Melanocyte of skin (primary cell): ENCODE data around the gene HDGFL3. TPM values are rescaled to one million over a fixed set of nuclear protein-coding genes. Genes with fewer than 3 reads are reported as not detected.

Source experiments
- total RNA-seq, 2 donors: library from RNA; depleted of rRNA; stranded (reverse); fragments of >200 nt; gene quantifications; 2 replicates each; pipeline ENCODE4 v1.2.3, GENCODE V29; 2012

Gene HDGFL3
- total RNA-seq = 10 to 100 TPM; 20.0 to 27.5 TPM

DNA sequence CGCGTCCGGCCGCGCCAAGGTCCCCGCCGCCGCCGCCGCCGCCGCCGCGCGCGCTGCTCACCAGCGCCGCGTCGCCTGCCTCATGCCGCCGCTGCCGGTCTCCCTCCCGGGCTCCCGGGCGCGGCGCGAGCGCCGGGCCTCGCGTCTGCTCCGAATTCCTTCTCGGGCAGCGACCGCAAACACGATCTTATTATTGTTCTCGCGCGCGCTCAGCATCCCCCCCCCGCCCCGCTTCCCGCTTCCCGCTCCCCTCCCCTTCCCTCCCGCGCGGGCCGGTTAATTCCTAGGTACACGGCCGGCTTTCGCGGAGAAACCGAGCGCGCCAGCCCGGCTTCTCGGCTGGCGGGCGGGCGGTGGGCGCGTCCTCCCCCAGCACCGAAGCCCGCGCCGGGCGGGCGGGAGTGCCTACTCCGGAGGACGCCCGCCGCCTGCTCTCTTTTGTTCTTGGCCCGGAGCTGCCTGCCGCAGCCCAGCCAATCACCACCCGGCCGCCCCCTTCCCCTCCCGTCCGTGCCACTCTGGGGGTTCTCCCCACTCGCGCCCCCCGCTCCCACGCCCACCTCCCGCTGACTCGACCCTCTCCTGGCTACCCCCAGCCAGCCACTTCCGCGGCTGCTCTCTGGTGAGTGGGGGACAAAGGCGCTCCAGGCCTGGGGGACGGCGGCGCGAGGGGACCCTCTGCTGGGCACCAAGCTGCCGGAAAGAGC, at the start of gene HDGFL3:
Gene HDGFL3, minus strand, starts transcription at position 164 of the 707 bp plus-strand sequence. CDS start 409 bp downstream, outside the sequence.

DNA sequence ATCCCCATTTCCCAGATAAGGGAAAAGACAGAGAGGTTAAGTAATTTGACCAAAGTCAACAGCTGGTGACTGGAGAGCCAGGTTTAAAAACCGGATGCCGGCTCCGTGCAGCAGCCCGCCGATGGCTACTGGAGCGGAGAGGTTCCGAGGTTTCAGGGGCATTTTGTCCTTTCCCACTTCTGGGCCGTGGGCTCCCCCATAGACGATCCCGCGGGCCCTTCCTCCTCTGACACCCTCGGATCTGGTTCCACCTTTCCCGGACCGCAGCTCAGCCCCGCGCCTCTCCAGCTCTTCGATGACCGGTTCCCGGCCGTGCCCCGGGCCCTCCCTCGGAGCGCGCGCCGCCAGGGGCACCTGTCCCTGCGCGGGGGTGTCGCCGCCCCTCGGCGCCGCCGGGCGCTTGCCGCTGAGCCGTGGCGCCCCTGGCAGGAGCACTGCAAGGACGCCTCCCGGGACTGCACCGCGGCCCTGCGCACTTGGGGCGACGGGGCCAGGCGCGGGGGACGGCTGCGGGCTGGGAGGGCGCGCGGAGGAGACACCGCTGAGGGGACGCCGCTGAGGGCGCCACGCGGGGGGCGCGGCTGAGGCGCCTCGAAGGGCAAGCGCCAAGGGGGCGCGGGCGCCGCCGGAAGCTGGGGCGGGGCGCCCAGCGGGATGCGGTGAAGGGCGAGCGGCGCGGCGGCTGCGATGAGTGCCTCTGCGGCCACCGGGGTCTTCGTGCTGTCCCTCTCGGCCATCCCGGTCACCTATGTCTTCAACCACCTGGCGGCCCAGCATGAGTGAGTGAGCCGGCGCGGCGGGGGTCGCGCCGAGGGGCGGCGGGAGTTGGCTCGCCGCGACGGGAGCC, 100.4 kb downstream of the HDGFL3 start, which contains the start of gene TM6SF1:
Gene TM6SF1, plus strand, starts transcription at position 652 of the 847 bp plus-strand sequence. Its CDS starts 36 bp downstream, at position 688.

Other genes with a start within 250 kb of the HDGFL3 start
- 10 to 100 TPM; 27.5 to 41.6 TPM for gene RAMAC, start 221.6 kb downstream of the HDGFL3 start, total RNA-seq
- gene C15orf40, start 196.2 kb downstream of the HDGFL3 start, total RNA-seq = 10 to 100 TPM; 12.3 to 14.1 TPM
- gene BTBD1, start 140.6 kb downstream of the HDGFL3 start, total RNA-seq = 100 to 1,000 TPM in 1 of 2 donors, 10 to 100 TPM in 1; 88.1 to 117 TPM
- gene TM6SF1, start 100.2 kb downstream of the HDGFL3 start, total RNA-seq = under 1 TPM in 1 of 2 donors, not detected in 1; 0.33 TPM
- gene BNC1, start 76.8 kb upstream of the HDGFL3 start, total RNA-seq = 1 to 10 TPM; 1.4 to 2.0 TPM
- gene SH3GL3, start 239.5 kb upstream of the HDGFL3 start, total RNA-seq = not detected